VCaP (cell line): ENCODE results near the gene ABLIM1.

Source experiments
- H3K27ac ChIP-seq: fragments of 450-650 bp; 2 replicates; pipeline ENCODE4 v1.5.1; 2017
- TF ChIP-seq, protein P1 (sequence below): fragments of 450-650 bp; conservative IDR thresholded peaks from 2 replicates; pipeline ENCODE4 v1.5.1; 2017; ENCODE audit warnings: mild to moderate bottlenecking, moderate library complexity

Gene ABLIM1

DNA sequence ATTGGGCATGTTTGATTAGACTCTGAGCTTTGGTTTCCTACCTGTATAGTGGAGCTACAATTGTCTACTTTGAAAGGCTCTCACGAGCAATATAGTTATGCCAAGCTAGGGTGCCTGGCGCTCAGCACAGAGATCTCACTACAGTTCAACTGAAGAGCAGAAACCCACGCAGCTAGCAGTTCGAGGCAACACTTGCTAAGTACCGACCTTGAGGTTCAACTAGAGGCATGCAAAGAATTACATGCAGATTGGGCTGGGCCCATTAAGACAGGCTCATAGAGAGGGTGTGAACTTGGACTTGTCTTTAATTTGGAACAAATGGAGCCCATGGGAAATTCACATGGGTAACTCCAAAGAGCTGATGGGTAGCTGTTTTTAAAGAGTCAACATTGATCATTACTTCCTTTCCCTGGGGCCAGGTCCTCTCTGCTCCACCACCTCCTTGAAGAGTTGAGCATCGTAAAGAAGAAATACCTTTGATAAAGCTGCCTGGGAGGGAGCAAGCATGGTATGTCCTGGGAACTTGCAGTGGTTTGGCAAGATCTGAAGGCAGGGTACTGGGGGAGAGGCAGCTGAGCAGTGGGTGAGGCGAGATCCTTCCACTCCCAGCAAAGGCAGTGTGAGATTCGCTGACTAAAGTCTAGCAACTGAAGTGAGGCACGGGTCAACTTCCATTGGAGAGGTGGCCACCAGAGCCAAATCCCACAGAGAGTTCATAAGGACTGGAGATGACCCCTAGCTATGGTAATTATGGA lies 228.3 kb downstream of the ABLIM1 start:
- TF ChIP-seq, protein P1, sequence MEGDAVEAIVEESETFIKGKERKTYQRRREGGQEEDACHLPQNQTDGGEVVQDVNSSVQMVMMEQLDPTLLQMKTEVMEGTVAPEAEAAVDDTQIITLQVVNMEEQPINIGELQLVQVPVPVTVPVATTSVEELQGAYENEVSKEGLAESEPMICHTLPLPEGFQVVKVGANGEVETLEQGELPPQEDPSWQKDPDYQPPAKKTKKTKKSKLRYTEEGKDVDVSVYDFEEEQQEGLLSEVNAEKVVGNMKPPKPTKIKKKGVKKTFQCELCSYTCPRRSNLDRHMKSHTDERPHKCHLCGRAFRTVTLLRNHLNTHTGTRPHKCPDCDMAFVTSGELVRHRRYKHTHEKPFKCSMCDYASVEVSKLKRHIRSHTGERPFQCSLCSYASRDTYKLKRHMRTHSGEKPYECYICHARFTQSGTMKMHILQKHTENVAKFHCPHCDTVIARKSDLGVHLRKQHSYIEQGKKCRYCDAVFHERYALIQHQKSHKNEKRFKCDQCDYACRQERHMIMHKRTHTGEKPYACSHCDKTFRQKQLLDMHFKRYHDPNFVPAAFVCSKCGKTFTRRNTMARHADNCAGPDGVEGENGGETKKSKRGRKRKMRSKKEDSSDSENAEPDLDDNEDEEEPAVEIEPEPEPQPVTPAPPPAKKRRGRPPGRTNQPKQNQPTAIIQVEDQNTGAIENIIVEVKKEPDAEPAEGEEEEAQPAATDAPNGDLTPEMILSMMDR, result no peak
- H3K27ac ChIP-seq, result no peak overlapping the region

DNA sequence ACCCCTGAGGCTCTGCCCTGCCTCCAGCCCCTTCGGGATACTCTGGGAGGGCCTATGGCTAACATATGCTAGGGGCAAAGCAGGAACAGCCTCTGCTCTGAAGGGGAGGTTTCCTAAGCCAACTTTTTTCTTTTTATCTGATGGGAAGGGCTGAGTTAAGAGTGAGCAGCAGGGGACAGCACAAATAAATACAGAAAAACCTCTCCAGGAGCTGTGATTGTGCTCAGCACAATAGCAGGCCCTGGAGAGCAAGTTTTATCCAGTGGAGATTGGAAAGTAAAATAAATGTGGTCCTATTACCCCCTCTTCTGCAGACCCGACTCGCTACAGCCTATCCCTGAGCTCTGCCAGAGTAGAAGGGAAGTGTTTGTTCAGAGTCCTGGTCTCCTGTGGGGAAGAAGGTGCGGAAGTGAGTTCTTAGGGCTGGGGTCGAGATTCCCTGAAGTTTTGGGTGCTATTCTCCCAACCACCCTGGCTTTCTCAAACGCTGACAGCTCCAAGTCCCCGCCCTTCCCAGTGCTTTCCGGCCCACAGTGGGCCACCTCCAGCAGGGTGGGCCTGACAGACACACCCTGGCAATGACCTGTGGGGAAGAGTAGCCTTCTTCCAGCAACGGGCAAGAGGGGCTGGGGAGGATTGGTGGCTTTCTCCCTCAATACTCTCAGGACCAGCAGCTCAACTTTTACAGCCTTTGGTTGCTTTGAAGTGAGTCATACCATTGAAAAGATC lies 230.8 kb downstream of the ABLIM1 start:
- H3K27ac ChIP-seq, result no peak overlapping the region
- TF ChIP-seq, protein P1, result no peak

DNA sequence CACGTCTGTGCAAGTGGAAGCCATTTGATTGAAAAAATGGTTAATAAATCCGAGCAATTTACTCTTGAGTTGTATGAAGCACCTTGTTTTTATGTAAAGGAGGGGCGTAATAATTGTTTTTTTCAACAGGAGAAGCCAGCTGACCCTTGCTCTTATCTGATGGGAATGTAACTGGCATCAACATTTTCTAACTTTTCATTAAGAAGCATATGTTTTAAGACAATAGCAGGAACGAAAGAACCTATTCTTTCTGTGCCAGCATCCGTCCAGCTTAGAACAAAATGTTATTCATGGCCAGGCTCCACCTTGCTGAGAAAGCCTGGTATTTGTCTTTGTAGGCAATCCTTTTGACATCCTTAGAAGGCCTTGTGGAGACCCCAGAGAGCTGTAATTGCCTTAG lies 231.6 kb downstream of the ABLIM1 start:
- H3K27ac ChIP-seq, result no peak overlapping the region
- TF ChIP-seq, protein P1, result no peak

DNA sequence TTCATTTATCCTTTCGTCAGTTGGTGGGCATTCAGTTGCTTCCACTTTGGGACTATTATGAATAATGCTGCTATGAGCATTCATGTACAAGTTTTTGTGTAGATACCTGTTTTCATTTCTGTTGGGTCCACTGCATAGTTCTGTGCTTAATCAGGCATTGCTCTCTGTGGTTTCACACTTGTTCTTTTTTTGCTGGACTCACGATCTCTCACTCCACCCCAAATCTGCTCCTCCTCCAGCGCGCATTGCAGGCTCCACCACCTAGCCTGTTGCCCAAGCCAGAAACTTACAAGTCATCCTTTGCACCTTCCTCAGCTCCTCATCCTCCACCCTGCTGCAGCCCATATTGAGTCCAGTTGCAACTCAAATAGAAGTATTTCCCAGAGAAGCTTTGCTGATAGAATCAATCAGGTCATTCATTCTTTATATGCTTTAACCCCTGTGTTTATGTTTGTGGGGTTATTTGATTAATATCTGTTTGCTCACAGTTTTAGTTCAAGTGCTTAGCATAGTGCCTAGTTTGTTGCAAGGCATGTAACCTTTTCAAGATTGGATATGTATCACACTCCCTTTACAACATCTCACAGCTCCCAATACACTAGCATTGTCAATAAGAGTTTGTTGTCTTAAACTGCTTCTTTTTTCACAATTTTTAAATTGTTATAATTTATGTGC lies 237.1 kb downstream of the ABLIM1 start:
- TF ChIP-seq, protein P1, result no peak
- no peak overlapping the region for H3K27ac ChIP-seq

DNA sequence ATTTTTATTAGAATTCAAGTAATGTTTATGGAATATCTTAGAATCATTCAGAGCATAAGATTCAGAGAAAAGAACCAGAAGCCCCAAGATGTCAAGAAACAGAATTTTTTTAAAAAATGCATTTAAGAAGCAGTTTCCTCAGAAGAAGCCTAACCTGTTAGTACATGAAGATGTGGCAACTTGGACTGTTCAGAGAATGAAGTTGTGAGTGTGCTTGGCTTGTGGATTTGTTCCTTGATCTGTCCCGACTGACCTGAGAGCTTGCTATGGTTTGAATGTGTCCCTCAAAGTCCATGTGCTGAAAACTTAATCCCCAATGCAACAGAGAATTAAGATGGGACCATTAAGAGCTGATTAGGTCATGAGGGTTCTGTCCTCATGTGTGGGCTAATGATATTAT lies 240.0 kb downstream of the ABLIM1 start:
- TF ChIP-seq, protein P1, result no peak
- H3K27ac ChIP-seq, result no peak overlapping the region

DNA sequence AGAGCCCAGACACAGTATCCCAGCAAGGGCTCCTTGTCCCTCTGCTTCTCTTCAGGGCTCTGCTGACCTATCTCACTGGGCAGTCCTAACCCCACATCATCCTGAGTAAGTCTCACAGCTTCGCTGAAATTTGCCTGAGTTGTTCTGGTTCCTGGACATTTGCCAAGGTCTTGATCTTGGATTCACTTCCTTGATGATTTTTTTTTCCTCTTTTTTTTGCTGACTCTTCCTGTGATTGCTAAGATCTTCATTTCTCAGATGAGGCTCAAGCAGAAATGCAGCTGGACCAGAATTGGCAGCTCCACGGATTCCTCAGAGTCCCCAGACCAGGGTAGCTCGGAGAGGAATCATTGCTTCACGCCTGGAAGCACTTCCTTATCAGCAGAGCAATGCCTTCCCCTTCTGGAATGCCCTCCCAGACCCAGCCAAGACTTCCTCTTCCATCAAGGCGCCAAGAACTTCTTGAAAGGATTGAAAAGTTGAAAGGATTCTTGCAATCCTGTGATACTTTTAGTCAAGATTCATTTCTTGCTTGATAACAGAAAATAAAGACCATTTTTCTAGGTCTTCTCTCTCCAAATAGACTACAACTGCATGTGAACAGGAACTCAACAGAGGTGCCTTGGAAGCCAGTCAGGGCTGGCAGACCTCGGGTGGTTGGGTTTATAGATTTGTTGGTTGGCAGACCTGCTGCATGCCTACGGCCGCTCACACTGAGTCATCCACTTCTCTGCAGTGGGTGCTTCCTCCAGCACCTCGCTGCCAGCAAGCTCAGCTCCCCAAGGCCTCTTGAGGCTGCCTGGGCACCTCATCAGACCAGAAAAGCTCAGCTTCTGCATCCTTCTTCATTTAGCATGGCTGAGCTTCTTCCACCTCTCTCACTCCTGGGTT lies 244.9 kb downstream of the ABLIM1 start:
- H3K27ac ChIP-seq, result no peak overlapping the region
- TF ChIP-seq, protein P1, result no peak
